GM12872 (cell line): Measurements from ENCODE around the gene PTPRD.

ENCODE experiments used
- TF ChIP-seq, protein P1 (sequence below): IDR thresholded peaks from 3 replicates; pipeline ENCODE4 v1.5.1; 2011; ENCODE audit warnings: low read depth, mild to moderate bottlenecking, low read length, moderate library complexity; ENCODE audit not compliant: insufficient read depth

The PTPRD gene

DNA sequence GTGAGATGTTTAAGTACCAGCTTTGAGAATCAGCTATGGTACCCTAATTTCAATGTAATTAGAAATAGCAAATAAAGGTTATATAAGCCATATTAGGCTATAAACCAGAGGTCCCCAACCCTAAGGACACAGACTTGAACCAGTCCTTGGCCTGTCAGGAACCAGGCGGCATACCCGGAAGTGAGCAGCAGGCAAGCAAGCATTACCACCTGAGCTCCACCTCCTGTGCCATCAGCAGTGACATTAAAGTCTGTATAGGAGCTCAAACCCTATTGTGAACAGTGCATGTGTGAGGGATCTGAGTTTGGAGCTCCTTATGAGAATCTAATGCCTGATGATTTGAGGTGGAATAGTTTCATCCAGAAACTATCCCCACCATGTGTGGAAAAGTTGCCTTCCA, 1009.5 kb downstream of the PTPRD start:
- TF ChIP-seq, protein P1, sequence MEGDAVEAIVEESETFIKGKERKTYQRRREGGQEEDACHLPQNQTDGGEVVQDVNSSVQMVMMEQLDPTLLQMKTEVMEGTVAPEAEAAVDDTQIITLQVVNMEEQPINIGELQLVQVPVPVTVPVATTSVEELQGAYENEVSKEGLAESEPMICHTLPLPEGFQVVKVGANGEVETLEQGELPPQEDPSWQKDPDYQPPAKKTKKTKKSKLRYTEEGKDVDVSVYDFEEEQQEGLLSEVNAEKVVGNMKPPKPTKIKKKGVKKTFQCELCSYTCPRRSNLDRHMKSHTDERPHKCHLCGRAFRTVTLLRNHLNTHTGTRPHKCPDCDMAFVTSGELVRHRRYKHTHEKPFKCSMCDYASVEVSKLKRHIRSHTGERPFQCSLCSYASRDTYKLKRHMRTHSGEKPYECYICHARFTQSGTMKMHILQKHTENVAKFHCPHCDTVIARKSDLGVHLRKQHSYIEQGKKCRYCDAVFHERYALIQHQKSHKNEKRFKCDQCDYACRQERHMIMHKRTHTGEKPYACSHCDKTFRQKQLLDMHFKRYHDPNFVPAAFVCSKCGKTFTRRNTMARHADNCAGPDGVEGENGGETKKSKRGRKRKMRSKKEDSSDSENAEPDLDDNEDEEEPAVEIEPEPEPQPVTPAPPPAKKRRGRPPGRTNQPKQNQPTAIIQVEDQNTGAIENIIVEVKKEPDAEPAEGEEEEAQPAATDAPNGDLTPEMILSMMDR, result no peak

GRCh38 chr9:9598723-9599122, 1014.1 kb downstream of the PTPRD start:
- TF ChIP-seq, protein P1, result no peak

GRCh38 chr9:9592104-9592503, 1020.7 kb downstream of the PTPRD start:
- TF ChIP-seq, protein P1, result no peak

DNA sequence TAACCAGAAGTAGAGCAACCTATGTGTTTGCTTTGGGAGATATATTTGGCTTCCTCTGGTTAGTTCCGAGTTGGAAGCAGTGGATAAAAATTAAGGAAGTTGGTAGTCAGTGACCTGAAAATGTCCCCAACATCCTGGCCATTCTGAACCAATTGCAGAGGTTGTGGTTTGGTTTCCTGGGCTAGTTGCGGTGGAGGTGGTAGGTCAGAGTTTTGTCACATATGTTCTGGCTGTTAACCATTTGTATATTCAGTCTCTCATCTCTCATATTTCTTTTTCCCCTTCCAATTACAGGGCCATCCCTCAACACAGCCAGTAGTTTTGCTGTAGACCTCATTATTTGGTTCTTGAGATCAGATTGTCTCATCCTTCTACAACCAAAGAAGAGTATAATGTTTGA, 1026.9 kb downstream of the PTPRD start:
- TF ChIP-seq, protein P1, result no peak

DNA sequence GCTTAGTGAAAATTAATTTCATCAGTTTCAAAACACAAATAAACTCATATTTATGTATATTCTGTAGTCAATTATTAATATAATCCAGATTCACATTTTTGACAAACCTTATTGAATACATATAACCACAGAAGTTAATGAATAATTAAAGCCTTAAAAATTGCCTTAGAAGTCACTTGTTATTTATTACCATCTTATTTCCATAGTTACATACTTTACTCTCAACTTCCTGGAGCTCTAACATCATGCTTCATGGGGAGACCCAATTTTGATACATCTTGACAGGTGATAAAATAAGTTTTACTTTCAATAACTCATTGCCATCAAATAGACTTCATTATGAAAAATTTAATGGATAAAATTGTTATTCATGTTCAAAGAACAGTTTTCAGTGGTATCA, 1038.7 kb downstream of the PTPRD start:
- TF ChIP-seq, protein P1, result no peak

GRCh38 chr9:9565700-9566099, 1047.1 kb downstream of the PTPRD start:
- TF ChIP-seq, protein P1, result no peak

GRCh38 chr9:9563817-9564216, 1049.0 kb downstream of the PTPRD start:
- TF ChIP-seq, protein P1, result no peak
